B cell (primary cell): ENCODE measurements around the gene CEP85. TPM values are rescaled to one million over a fixed set of nuclear protein-coding genes. Genes with fewer than 3 reads are reported as not detected.

Experiments used
- ATAC-seq: fragments of 200-7000 bp; cut with Tn5 transposase; one replicate; pipeline ENCODE4 v1.10.0; 2021; ENCODE audit warnings: low read depth, mild to moderate bottlenecking, moderate number of reproducible peaks, moderate library complexity
- CTCF ChIA-PET: fragments of 350-600 bp; sonication (Branson Sonifier 250); formaldehyde crosslinking; loops from one replicate; lab custom pipeline; 2021; ENCODE audit warnings: antibody characterized with exemption, inconsistent platforms; lab: Charles Lee
- POLR2A ChIA-PET: fragments of 350-600 bp; sonication (Branson Sonifier 250); formaldehyde crosslinking; loops from one replicate; lab custom pipeline; 2021; ENCODE audit warnings: antibody characterized with exemption; lab: Charles Lee
- DNase-seq: peaks from one replicate; pipeline ENCODE4 v3.0.0; 2013
- H2AFZ ChIP-seq: 2 replicates; pipeline ENCODE4 v1.6.1; 2012; ENCODE audit warnings: mild to moderate bottlenecking, low read depth, low read length; ENCODE audit not compliant: insufficient read depth, poor library complexity, severe bottlenecking
- H3K27ac ChIP-seq, 2 donors: 1 replicate in 1 of 2; 2 replicates in 1 of 2; pipeline ENCODE4 v1.5.1; 2012 to 2013; ENCODE audit warnings: low read length in 2 of 2, mild to moderate bottlenecking in 2 of 2, moderate library complexity in 1 of 2
- H3K27me3 ChIP-seq, 4 experiments: fragments of 200-600 bp in 1 of 4; sonication (generic) in 1 of 4; replicated peaks in 1 of 4; 1 replicate in 2 of 4; 2 replicates in 2 of 4; pipeline versions ENCODE4 v1.6.1 to v1.7.0; 2013 to 2016; ENCODE audit warnings: low read length in 3 of 4, mild to moderate bottlenecking in 2 of 4, mixed read lengths in 1 of 4, moderate library complexity in 1 of 4; ENCODE audit not compliant: insufficient read depth in 4 of 4, control insufficient read depth in 3 of 4; ENCODE audit errors: control extremely low read depth in 1 of 4
- H3K36me3 ChIP-seq, 2 experiments: replicated peaks in 1 of 2; 1 replicate in 1 of 2; 2 replicates in 1 of 2; pipeline versions ENCODE4 v1.6.1 to v1.7.1; 2013; ENCODE audit warnings: low read length in 1 of 2; ENCODE audit not compliant: insufficient read depth in 2 of 2, control insufficient read depth in 1 of 2; ENCODE audit errors: control extremely low read depth in 1 of 2, extremely low read depth in 1 of 2
- H3K4me1 ChIP-seq, 2 donors: fragments of 200-600 bp in 1 of 2; sonication (generic) in 1 of 2; 1 replicate in 1 of 2; 2 replicates in 1 of 2; pipeline versions ENCODE4 v1.5.1 to v1.6.1; 2013 to 2017; ENCODE audit warnings: low read length in 2 of 2; ENCODE audit not compliant: control insufficient read depth in 2 of 2, insufficient read depth in 2 of 2
- H3K4me2 ChIP-seq: replicated peaks from 2 replicates; pipeline ENCODE3; 2012; ENCODE audit warnings: mild to moderate bottlenecking, low read depth, low read length; ENCODE audit not compliant: poor library complexity, severe bottlenecking
- H3K4me3 ChIP-seq, 5 experiments: fragments of 200-600 bp in 1 of 5; sonication (generic) in 1 of 5; 1 replicate in 3 of 5; 2 replicates in 2 of 5; pipeline versions ENCODE4 v1.5.1 to v1.7.0; 2011 to 2016; ENCODE audit warnings: low read length in 4 of 5, mild to moderate bottlenecking in 4 of 5, low read depth in 2 of 5, control low read depth in 1 of 5, moderate library complexity in 1 of 5; ENCODE audit not compliant: insufficient read depth in 1 of 5; ENCODE audit errors: control extremely low read depth in 1 of 5, extremely low read depth in 1 of 5
- H3K79me2 ChIP-seq: fragments of 200-600 bp; sonication (generic); one replicate; pipeline ENCODE4 v1.6.0; 2016; ENCODE audit warnings: low read length; ENCODE audit not compliant: control insufficient read depth, insufficient read depth
- H3K9ac ChIP-seq: fragments of 200-600 bp; sonication (generic); 2 replicates; pipeline ENCODE4 v1.6.1; 2017; ENCODE audit warnings: mild to moderate bottlenecking, low read length, moderate library complexity
- H3K9me3 ChIP-seq, 3 donors: one replicate each; pipeline versions ENCODE4 v1.6.1 to v1.7.1; 2013; ENCODE audit warnings: low read length in 2 of 3; ENCODE audit not compliant: control insufficient read depth in 2 of 3, insufficient read depth in 1 of 3; ENCODE audit errors: control extremely low read depth in 1 of 3
- H4K20me1 ChIP-seq: 2 replicates; pipeline ENCODE4 v1.6.0; 2012; ENCODE audit warnings: mild to moderate bottlenecking, low read length; ENCODE audit not compliant: insufficient read depth, control insufficient read depth, poor library complexity, severe bottlenecking
- H3K27ac Mint-ChIP-seq: one replicate; pipeline ENCODE4 v1.8.0; 2021; ENCODE audit warnings: mixed read lengths
- H3K27me3 Mint-ChIP-seq: one replicate; pipeline ENCODE4 v1.8.0; 2021; ENCODE audit warnings: mixed read lengths
- H3K4me1 Mint-ChIP-seq: one replicate; pipeline ENCODE4 v1.8.0; 2021; ENCODE audit warnings: mixed read lengths
- H3K4me3 Mint-ChIP-seq: one replicate; pipeline ENCODE4 v1.8.0; 2021; ENCODE audit warnings: mixed read lengths
- H3K9me3 Mint-ChIP-seq: one replicate; pipeline ENCODE4 v1.8.0; 2022; ENCODE audit warnings: mixed read lengths; ENCODE audit not compliant: insufficient read depth
- CTCF ChIP-seq: fragments of 200-600 bp; IDR thresholded peaks from one replicate; pipeline ENCODE4 v1.8.0; 2022; ENCODE audit warnings: antibody characterized with exemption, mild to moderate bottlenecking
- EZH2 ChIP-seq: IDR thresholded peaks from 2 replicates; pipeline ENCODE4 v1.6.1; 2012; ENCODE audit warnings: borderline replicate concordance, low read depth, mild to moderate bottlenecking, moderate library complexity, low read length; ENCODE audit not compliant: insufficient read depth, poor library complexity, severe bottlenecking
- WGBS: methylation state at CpG from one replicate; pipeline ENCODE4 v1.1.5; 2013; ENCODE audit warnings: missing lambda C conversion rate; ENCODE audit not compliant: insufficient coverage; 5-methylcytosine and 5-hydroxymethylcytosine counted together
- intact Hi-C: fragments of 100-400 bp; cut with micrococcal nuclease; formaldehyde crosslinking; loops from one replicate; pipeline ENCODE4 v1.10.0; 2022
- polyA plus RNA-seq: library from polyadenylated mRNA; depleted of rRNA; stranded (reverse); fragments of >200 nt; gene quantifications from 2 replicates; pipeline ENCODE4 v1.2.3, GENCODE V29; 2012
- total RNA-seq, 2 donors: library from RNA; stranded (reverse); fragments of 120-200 nt in 1 of 2; gene quantifications; 1 replicate in 1 of 2; 2 replicates in 1 of 2; pipeline versions ENCODE4 v1.2.3 to v1.2.4, GENCODE V29; 2013 to 2022

The CEP85 gene
- total and polyA plus RNA-seq, 2 donors (not counting 1 experiment from before 2014, with no cell fraction given) = 16.2 to 16.3 TPM

DNA sequence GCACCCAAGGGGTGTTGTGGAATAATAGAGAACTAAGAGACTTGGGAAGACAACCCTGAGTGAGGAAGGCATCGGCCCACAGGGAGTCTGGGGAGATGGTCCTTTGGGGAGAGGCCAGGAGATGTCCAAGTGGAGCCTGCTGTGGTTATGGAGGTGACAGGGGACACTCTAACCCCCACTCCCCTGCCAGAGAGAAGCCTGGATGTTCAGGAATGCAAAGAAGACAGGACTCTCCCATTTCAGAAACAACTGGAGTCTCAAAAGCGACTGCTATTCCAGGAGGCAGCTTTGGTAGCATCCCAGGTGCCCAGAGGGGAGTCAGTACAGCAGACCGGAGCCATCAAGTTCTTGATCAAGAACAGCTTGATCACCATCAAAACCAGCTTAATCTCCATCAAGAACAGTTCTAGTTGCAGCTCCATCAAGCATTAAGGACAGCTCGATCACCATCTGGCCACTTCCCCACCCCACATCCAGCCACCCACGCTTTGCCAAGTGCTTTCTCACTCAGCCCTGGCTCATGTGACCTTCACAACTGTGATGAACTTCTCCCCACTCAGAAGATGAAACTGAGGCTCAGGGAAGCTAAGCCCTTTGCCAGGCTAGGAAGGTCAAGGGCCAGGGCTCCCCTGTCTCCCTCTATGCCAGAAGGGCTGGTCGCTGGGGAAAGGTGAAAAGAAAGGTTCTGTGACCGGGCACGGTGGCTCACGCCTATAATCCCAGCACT is 84.5 kb downstream of the CEP85 start:
- DNase-seq = peak; percentile 50
- Histone ChIP-seq H3K9ac (peak overlapping the region; percentile 85), H3K27me3 (no peaks in the 10 kb centered on the region), H3K36me3 (peaks cover 0 to 44% of the 10 kb centered on the region in 2 experiments), H3K4me3 (peak overlapping the region; percentile 75 to 95 (median 93)), H4K20me1 (peaks cover 55% of the 10 kb centered on the region), H3K4me1 (peaks cover 73% of the 10 kb centered on the region in 2 donors), H3K79me2 (peaks cover 72% of the 10 kb centered on the region), H3K4me2 (peak overlapping the region; percentile 73), H3K27ac (peak overlapping the region; percentile 38 to 86), H3K9me3 (no peaks in the 10 kb centered on the region), H2AFZ (no peak overlapping the region)
- ChIA-PET POLR2A (interaction anchor here (0.5 to 15.2 kb wide), 11 partner anchors 11 to 205 kb away, joined by 3 to 1239 read pairs (median 8); partner anchors contain the start of genes CEP85, SH3BGRL3 and UBXN11), CTCF (interaction anchor here (0.8 to 30.0 kb wide), 7 partner anchors 10 to 149 kb away, joined by 3 to 1400 read pairs (median 8); partner anchors contain the start of genes CEP85, SH3BGRL3, UBXN11 and ZNF593)
- H3K27ac Mint-ChIP-seq = peak overlapping the region; percentile 97
- H3K4me1 Mint-ChIP-seq = peaks cover 79% of the 10 kb centered on the region
- peak overlapping the region; percentile 89 for H3K4me3 Mint-ChIP-seq
- 4% methylated on average over 8 of the region's 9 CpGs for WGBS
- intact Hi-C loops = loop anchor here (5.0 to 10.0 kb wide), 2 partner anchors 116 to 154 kb away; partner anchors contain the start of genes DHDDS and HMGN2
- no peaks in the 10 kb centered on the region for H3K9me3 Mint-ChIP-seq
- no peak for TF ChIP-seq EZH2
- no peak for TF ChIP-seq CTCF
- ATAC-seq = no peak
- no peaks in the 10 kb centered on the region for H3K27me3 Mint-ChIP-seq
